Heart left ventricle (tissue), 13 donors: ENCODE results near the gene COBL.

Experiments
- POLR2A ChIP-seq, 2 donors: fragments of 450-650 bp; IDR thresholded peaks; one replicate each; pipeline ENCODE4 v1.6.1; 2017; ENCODE audit warnings: antibody characterized with exemption in 2 of 2, mild to moderate bottlenecking in 2 of 2, moderate library complexity in 2 of 2
- TF ChIP-seq, protein P1 (sequence below), 12 donors: fragments of 200-600 bp; sonication (generic) in 4 of 12; IDR thresholded peaks; one replicate each; pipeline versions ENCODE4 v1.5.0 to v1.8.0; 2018 to 2022; ENCODE audit warnings: antibody characterized with exemption in 12 of 12, mild to moderate bottlenecking in 5 of 12
- donor health status: ischemic (EF 13 %, LVEDD 7.1; RV severe dilation, severe dysfunction).
- donor health status: DM: no; HTN: yes; CAD: no.
- donor health status: DM: no; HTN: no; CAD: no.
- donor health status: ischemic (EF 25% LVEDD 6.9; RV normal size, moderate dysfunction).
- donor health status: ischemic (EF 25% LVEDD 5.7; RV mildly dilated, moderate dysfunction).
- donor health status: ischemic (EF 35%, LVEDD 5.7; RV mildly dilated, moderate dysfunction).
- donor health status: nonischemic (EF 11% LVEDD 7.7; RV severe dilation, severe dysfunction).
- donor health status: DM: yes; HTN: yes; CAD: no.
- donor health status: PGD.
- donor health status: ischemic (EF 29% LVEDD 5.4; RV normal size, mild dysfunction).
- donor health status: nonischemic (EF 23%, LVEDD 6.1; RV moderate dilation, normal function).

GRCh38 chr7:51321961-51322515, 5.4 kb upstream of the COBL start:
- TF ChIP-seq, protein P1, sequence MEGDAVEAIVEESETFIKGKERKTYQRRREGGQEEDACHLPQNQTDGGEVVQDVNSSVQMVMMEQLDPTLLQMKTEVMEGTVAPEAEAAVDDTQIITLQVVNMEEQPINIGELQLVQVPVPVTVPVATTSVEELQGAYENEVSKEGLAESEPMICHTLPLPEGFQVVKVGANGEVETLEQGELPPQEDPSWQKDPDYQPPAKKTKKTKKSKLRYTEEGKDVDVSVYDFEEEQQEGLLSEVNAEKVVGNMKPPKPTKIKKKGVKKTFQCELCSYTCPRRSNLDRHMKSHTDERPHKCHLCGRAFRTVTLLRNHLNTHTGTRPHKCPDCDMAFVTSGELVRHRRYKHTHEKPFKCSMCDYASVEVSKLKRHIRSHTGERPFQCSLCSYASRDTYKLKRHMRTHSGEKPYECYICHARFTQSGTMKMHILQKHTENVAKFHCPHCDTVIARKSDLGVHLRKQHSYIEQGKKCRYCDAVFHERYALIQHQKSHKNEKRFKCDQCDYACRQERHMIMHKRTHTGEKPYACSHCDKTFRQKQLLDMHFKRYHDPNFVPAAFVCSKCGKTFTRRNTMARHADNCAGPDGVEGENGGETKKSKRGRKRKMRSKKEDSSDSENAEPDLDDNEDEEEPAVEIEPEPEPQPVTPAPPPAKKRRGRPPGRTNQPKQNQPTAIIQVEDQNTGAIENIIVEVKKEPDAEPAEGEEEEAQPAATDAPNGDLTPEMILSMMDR (IDR thresholded peaks at IDR 0.05) = no peak
- no peak for TF ChIP-seq POLR2A (IDR thresholded peaks at IDR 0.05)
